K562 (cell line): ENCODE results near the gene CEP120. TPM values are rescaled to one million over a fixed set of nuclear protein-coding genes. Genes with fewer than 3 reads are reported as not detected.

Experiments
- ATAC-seq: fragments of 200-7000 bp; cut with Tn5 transposase; 3 replicates; pipeline ENCODE4 v1.9.1; 2020; ENCODE audit warnings: moderate library complexity
- BruUV-seq: library from RNA; stranded (reverse); fragments of 400-500 nt; replicated peaks from 2 replicates; lab custom pipeline; 2021; lab: Mats Ljungman, UMichigan
- CTCF ChIA-PET: fragments of 300-600 bp; formaldehyde crosslinking; extraction: SDS; loops from one replicate; lab custom pipeline; 2021; ENCODE audit warnings: low intra/inter-chr PET ratio; lab: Yijun Ruan, JAX
- POLR2A ChIA-PET: fragments of 300-600, 350-650 bp; sonication (Branson Sonifier 250); formaldehyde crosslinking; extraction: SDS; loops from one replicate; lab custom pipeline; 2021; ENCODE audit warnings: antibody characterized with exemption, inconsistent platforms; lab: Yijun Ruan, JAX
- DNase-seq, 4 experiments: peaks; one replicate each; pipeline versions ENCODE4 v3.0.0 to v3.0.0-alpha.2; 2011 to 2018; ENCODE audit warnings: low spot score in 3 of 4, mixed read lengths in 3 of 4; ENCODE audit errors: extremely low read depth in 1 of 4
- FAIRE-seq: peaks from 2 replicates; lab custom pipeline; 2011; peaks lifted over from hg19 to GRCh38; lab: Jason Lieb, UNC
- H2AFZ ChIP-seq: 2 replicates; pipeline ENCODE4 v1.6.0; 2011; ENCODE audit warnings: low read depth, low read length, control low read depth, inconsistent platforms
- H3K27ac ChIP-seq: fragments of 200-600 bp; 3 replicates; pipeline ENCODE4 v1.8.0; 2011; ENCODE audit warnings: low read depth, mild to moderate bottlenecking, control low read depth, inconsistent platforms, low read length, moderate library complexity, mixed read lengths; ENCODE audit errors: extremely low read depth
- H3K27me3 ChIP-seq, 2 experiments: fragments of 300-600 bp in 1 of 2; 2 replicates in 1 of 2; 3 replicates in 1 of 2; pipeline versions ENCODE4 v1.6.0 to v1.8.0; 2011; ENCODE audit warnings: inconsistent platforms in 2 of 2, low read length in 2 of 2, mild to moderate bottlenecking in 1 of 2, mixed read lengths in 1 of 2, moderate library complexity in 1 of 2; ENCODE audit not compliant: control insufficient read depth in 2 of 2, insufficient read depth in 2 of 2
- H3K36me3 ChIP-seq: fragments of 300-600 bp; 3 replicates; pipeline ENCODE4 v1.8.0; 2011; ENCODE audit warnings: mild to moderate bottlenecking, low read length, inconsistent platforms; ENCODE audit not compliant: control insufficient read depth, insufficient read depth
- H3K4me1 ChIP-seq, 2 experiments: fragments of 200-600 bp in 1 of 2; replicated peaks in 1 of 2; 2 replicates in 1 of 2; 3 replicates in 1 of 2; pipeline versions ENCODE4 v1.5.1 to v1.8.0; 2011; ENCODE audit warnings: inconsistent platforms in 2 of 2, low read length in 2 of 2, mild to moderate bottlenecking in 1 of 2, mixed read lengths in 1 of 2, moderate library complexity in 1 of 2; ENCODE audit not compliant: control insufficient read depth in 2 of 2, insufficient read depth in 2 of 2
- H3K4me2 ChIP-seq: 2 replicates; pipeline ENCODE4 v1.6.1; 2011; ENCODE audit warnings: low read length, control low read depth, inconsistent platforms, mixed read lengths; ENCODE audit not compliant: insufficient read depth
- H3K4me3 ChIP-seq: fragments of 200-600 bp; sonication (generic), shearing (Covaris generic); 2 replicates; pipeline ENCODE4 v1.5.1; 2016; ENCODE audit warnings: control low read depth, inconsistent platforms
- H3K79me2 ChIP-seq: fragments of 200-600 bp; 3 replicates; pipeline ENCODE4 v1.8.0; 2011; ENCODE audit warnings: low read length, inconsistent platforms; ENCODE audit not compliant: control insufficient read depth, insufficient read depth
- H3K9ac ChIP-seq, 2 experiments: 2 replicates each; pipeline versions ENCODE4 v1.6.0 to v1.6.1; 2011; ENCODE audit warnings: low read depth in 2 of 2, low read length in 2 of 2, control low read depth in 1 of 2, inconsistent platforms in 1 of 2, mild to moderate bottlenecking in 1 of 2, mixed read lengths in 1 of 2; ENCODE audit not compliant: insufficient read depth in 1 of 2
- H3K9me1 ChIP-seq: one replicate; pipeline ENCODE4 v1.6.0; 2011; ENCODE audit warnings: inconsistent platforms, mild to moderate bottlenecking, low read length, moderate library complexity; ENCODE audit not compliant: control insufficient read depth, insufficient read depth
- H3K9me3 ChIP-seq: replicated peaks from 2 replicates; pipeline ENCODE4 v1.5.1; 2011; ENCODE audit warnings: low read depth, low read length, inconsistent platforms; ENCODE audit not compliant: control insufficient read depth, insufficient read depth
- H4K20me1 ChIP-seq: replicated peaks from 2 replicates; pipeline ENCODE4 v1.6.1; 2011; ENCODE audit warnings: low read length, inconsistent platforms, mixed read lengths; ENCODE audit not compliant: control insufficient read depth, insufficient read depth
- ARID1B ChIP-seq: fragments of 450-650 bp; IDR thresholded peaks from 2 replicates; pipeline ENCODE4 v1.6.1; 2016; ENCODE audit warnings: antibody characterized with exemption, mild to moderate bottlenecking, inconsistent platforms
- EP300 ChIP-seq: IDR thresholded peaks from 2 replicates; pipeline ENCODE4 v1.6.1; 2012; ENCODE audit warnings: low read length, improper control_type of control experiment
- LEF1 ChIP-seq: fragments of 450-650 bp; IDR thresholded peaks from 2 replicates; pipeline ENCODE4 v1.6.1; 2016; ENCODE audit warnings: mild to moderate bottlenecking
- MAFF ChIP-seq: IDR thresholded peaks from 2 replicates; pipeline ENCODE4 v1.6.1; 2012; ENCODE audit warnings: low read length, improper control_type of control experiment
- MAFK ChIP-seq: IDR thresholded peaks from 2 replicates; pipeline ENCODE4 v1.6.1; 2011; ENCODE audit warnings: low read length, improper control_type of control experiment
- MBD2 ChIP-seq: sonication (generic); IDR thresholded peaks from 2 replicates; pipeline ENCODE4 v1.6.1; 2016; ENCODE audit warnings: low read depth, borderline replicate concordance
- SAFB2 ChIP-seq: fragments of 200-400 bp; formaldehyde crosslinking; IDR thresholded peaks from 2 replicates; pipeline ENCODE4 v1.6.1; 2018; ENCODE audit warnings: borderline replicate concordance, low read length, low read depth, moderate library complexity; ENCODE audit not compliant: severe bottlenecking
- SIN3A ChIP-seq, 2 experiments: fragments of 150-350 bp in 1 of 2; IDR thresholded peaks; 2 replicates each; pipeline ENCODE4 v1.6.1; 2011 to 2016; ENCODE audit warnings: borderline replicate concordance in 2 of 2, low read depth in 2 of 2, low read length in 2 of 2, mild to moderate bottlenecking in 2 of 2, moderate library complexity in 2 of 2; ENCODE audit not compliant: control insufficient read depth in 1 of 2
- SMC3 ChIP-seq: conservative IDR thresholded peaks from 2 replicates; pipeline ENCODE4 v1.6.1; 2011; ENCODE audit warnings: low read depth, low read length, improper control_type of control experiment; ENCODE audit not compliant: insufficient read depth
- SRSF3 ChIP-seq: fragments of 200-400 bp; formaldehyde crosslinking; IDR thresholded peaks from 2 replicates; pipeline ENCODE4 v1.6.1; 2016; ENCODE audit warnings: mild to moderate bottlenecking, low read length, moderate library complexity; ENCODE audit not compliant: insufficient read depth
- ZKSCAN3 ChIP-seq: fragments of 250-450 bp; sonication (Bioruptor Pico); IDR thresholded peaks from 2 replicates; pipeline ENCODE4 v1.4.0; 2020
- ZNF174 ChIP-seq: fragments of 250-450 bp; sonication (Bioruptor Pico); IDR thresholded peaks from 2 replicates; pipeline ENCODE4 v1.4.0; 2020; ENCODE audit warnings: mild to moderate bottlenecking
- ZNF696 ChIP-seq: fragments of 250-450 bp; sonication (Bioruptor Pico); conservative IDR thresholded peaks from 2 replicates; pipeline ENCODE4 v1.4.0; 2020; ENCODE audit warnings: mild to moderate bottlenecking, moderate library complexity
- WGBS: fragments of 100-300 bp; shearing (Covaris generic); methylation state at CpG from one replicate; pipeline ENCODE4 v1.1.6; 2016; ENCODE audit warnings: low coverage, mixed read lengths; ENCODE audit not compliant: insufficient coverage; ENCODE audit errors: missing lambda C conversion rate; 5-methylcytosine and 5-hydroxymethylcytosine counted together
- in situ Hi-C: fragments of 300-500 bp; cut with MboI; formaldehyde crosslinking; loops from 4 replicates; pipeline ENCODE4 v1.15.0; 2018; ENCODE audit warnings: inconsistent platforms, mixed read lengths
- intact Hi-C: fragments of 100-400 bp; cut with micrococcal nuclease; formaldehyde crosslinking; loops from 2 replicates; pipeline ENCODE4 v1.14.2; 2022
- polyA plus RNA-seq, 8 experiments: library from polyadenylated mRNA; depleted of rRNA in 4 of 8; stranded (reverse) in 5 of 8; unstranded in 3 of 8; fragments of >200 nt; fragmentation: Nextera tagmentation in 2 of 8; fragmentation: Illumina TruSeq in 1 of 8; extraction: Ambion mirVana in 2 of 8; extraction: Trizol in 1 of 8; gene quantifications; 2 replicates each; pipeline versions ENCODE4 v1.2.1 to v1.2.3, GENCODE V29; 2011 to 2014; ENCODE audit warnings: inconsistent platforms in 1 of 8, missing spikeins in 1 of 8
- total RNA-seq, 7 experiments: library from RNA; depleted of rRNA in 6 of 7; stranded (reverse); fragments of >200 nt in 6 of 7; fragmentation: Illumina TruSeq in 2 of 7; extraction: Trizol in 2 of 7; gene quantifications; 2 replicates each; pipeline versions ENCODE4 v1.2.1 to v1.2.3, GENCODE V29; 2011 to 2021; ENCODE audit warnings: low replicate concordance in 1 of 7
- TF ChIP-seq, protein P1 (sequence below): fragments of 450-650 bp; IDR thresholded peaks from 2 replicates; pipeline ENCODE4 v1.6.1; 2016; ENCODE audit warnings: missing biosample characterization, missing genetic modification characterization
- TF ChIP-seq, protein P2 (sequence below), 2 experiments: fragments of 450-650 bp in 1 of 2; sonication (generic) in 1 of 2; formaldehyde crosslinking in 1 of 2; IDR thresholded peaks in 1 of 2; conservative IDR thresholded peaks in 1 of 2; 2 replicates each; pipeline versions ENCODE4 v1.6.1 to v1.8.1; 2016 to 2023; ENCODE audit warnings: mild to moderate bottlenecking in 2 of 2, moderate library complexity in 2 of 2, inconsistent platforms in 1 of 2, missing genetic modification reagents in 1 of 2
- TF ChIP-seq, protein P3 (sequence below): fragments of 450-650 bp; IDR thresholded peaks from 2 replicates; pipeline ENCODE4 v1.6.1; 2017; ENCODE audit warnings: antibody characterized with exemption, mild to moderate bottlenecking

The CEP120 gene
- total and polyA plus RNA-seq, 9 of the 15 experiments (the other 6 are each of a cell fraction or from before 2014, with no cell fraction given) = 3.3 to 24.9 (median 14.4) TPM

DNA sequence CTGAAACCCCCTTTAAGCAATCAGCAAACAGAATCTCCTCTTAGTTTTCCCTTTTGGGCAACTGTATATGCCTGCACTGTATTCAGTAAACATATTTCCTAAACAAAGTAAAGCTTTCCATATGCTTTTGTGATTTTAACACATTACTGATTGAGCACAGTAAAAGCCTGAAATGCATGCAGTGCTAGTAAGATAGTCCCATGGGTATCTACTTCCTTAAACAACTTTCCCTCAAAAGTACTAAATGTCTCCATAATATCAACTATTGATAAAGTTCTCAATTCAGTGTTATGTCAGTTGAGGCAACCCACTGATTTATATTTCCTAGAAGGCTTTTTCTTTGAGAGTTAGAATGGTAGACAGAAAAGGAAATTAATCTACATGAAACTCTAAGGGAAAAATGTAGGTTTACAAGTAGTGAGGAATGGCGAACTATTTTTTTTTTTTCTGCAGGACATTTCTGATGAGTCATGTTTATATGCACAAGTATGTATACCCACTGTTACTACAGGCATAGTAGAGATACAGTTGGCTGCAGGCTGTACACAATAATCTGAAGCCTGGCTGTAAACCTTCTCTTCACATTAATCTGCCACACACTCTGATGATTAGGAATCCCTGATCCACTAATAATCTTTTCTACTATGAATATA is 31.2 kb upstream of the CEP120 start:
- H3K9me3 ChIP-seq = no peaks in the 10 kb centered on the region
- no peaks in the 10 kb centered on the region for H3K79me2 ChIP-seq
- in situ Hi-C loops (no loop called here), intact Hi-C loops (no loop called here)
- H3K4me1 ChIP-seq = peaks cover 3 to 16% of the 10 kb centered on the region in 2 experiments; a peak in 2 of 5 replicates
- peak overlapping the region; percentile 15; the same call in 1 of the 3 replicates for H3K27ac ChIP-seq
- CTCF ChIA-PET = no interaction called here
- H2AFZ ChIP-seq = peak overlapping the region; percentile 78
- ATAC-seq (peak; percentile 84), DNase-seq (peak in 1 of 4 experiments; percentile 24), FAIRE-seq (peak; percentile 55)
- POLR2A ChIA-PET = no interaction called here
- WGBS = 9% methylated on average over 1 of the region's 1 CpG
- H3K9me1 ChIP-seq = no peaks in the 10 kb centered on the region
- H3K4me2 ChIP-seq = peak overlapping the region; percentile 41; the same call in 1 of the 2 replicates
- no peaks in the 10 kb centered on the region for H3K27me3 ChIP-seq
- no peaks in the 10 kb centered on the region for H4K20me1 ChIP-seq
- no peaks in the 10 kb centered on the region for H3K36me3 ChIP-seq
- no TSS peak for BruUV-seq
- H3K4me3 ChIP-seq = no peak overlapping the region
- peak overlapping the region in 1 of 2 experiments; percentile 25; a peak in 1 of 4 replicates for H3K9ac ChIP-seq
- peak; percentile 28; the same call in 1 of the 2 replicates for TF ChIP-seq ARID1B
- TF ChIP-seq MAFF = peak; percentile 91
- TF ChIP-seq SAFB2 = no peak
- TF ChIP-seq LEF1 = no peak
- no peak for TF ChIP-seq ZKSCAN3 (CRISPR knock-in tag)
- TF ChIP-seq SMC3 = no peak
- no peak for TF ChIP-seq SIN3A (IDR thresholded peaks at IDR 0.05; ENCODE audit: borderline replicate concordance in 2 of 2, control insufficient read depth in 1 of 2, low read depth in 2 of 2, low read length in 2 of 2)
- no peak for TF ChIP-seq ZNF174 (CRISPR knock-in tag)
- no peak for TF ChIP-seq ZNF696
- TF ChIP-seq MAFK = peak; percentile 88
- TF ChIP-seq, protein P1, sequence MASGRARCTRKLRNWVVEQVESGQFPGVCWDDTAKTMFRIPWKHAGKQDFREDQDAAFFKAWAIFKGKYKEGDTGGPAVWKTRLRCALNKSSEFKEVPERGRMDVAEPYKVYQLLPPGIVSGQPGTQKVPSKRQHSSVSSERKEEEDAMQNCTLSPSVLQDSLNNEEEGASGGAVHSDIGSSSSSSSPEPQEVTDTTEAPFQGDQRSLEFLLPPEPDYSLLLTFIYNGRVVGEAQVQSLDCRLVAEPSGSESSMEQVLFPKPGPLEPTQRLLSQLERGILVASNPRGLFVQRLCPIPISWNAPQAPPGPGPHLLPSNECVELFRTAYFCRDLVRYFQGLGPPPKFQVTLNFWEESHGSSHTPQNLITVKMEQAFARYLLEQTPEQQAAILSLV (tag) = no peak
- TF ChIP-seq, protein P2, sequence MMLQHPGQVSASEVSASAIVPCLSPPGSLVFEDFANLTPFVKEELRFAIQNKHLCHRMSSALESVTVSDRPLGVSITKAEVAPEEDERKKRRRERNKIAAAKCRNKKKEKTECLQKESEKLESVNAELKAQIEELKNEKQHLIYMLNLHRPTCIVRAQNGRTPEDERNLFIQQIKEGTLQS (IDR thresholded peaks at IDR 0.05) = peak; percentile 68
- TF ChIP-seq, protein P2 (CRISPR knock-in tag; conservative IDR thresholded peaks at IDR 0.05) = no peak
- peak; percentile 3; the same call in 1 of the 2 replicates for TF ChIP-seq EP300
- TF ChIP-seq, protein P3, sequence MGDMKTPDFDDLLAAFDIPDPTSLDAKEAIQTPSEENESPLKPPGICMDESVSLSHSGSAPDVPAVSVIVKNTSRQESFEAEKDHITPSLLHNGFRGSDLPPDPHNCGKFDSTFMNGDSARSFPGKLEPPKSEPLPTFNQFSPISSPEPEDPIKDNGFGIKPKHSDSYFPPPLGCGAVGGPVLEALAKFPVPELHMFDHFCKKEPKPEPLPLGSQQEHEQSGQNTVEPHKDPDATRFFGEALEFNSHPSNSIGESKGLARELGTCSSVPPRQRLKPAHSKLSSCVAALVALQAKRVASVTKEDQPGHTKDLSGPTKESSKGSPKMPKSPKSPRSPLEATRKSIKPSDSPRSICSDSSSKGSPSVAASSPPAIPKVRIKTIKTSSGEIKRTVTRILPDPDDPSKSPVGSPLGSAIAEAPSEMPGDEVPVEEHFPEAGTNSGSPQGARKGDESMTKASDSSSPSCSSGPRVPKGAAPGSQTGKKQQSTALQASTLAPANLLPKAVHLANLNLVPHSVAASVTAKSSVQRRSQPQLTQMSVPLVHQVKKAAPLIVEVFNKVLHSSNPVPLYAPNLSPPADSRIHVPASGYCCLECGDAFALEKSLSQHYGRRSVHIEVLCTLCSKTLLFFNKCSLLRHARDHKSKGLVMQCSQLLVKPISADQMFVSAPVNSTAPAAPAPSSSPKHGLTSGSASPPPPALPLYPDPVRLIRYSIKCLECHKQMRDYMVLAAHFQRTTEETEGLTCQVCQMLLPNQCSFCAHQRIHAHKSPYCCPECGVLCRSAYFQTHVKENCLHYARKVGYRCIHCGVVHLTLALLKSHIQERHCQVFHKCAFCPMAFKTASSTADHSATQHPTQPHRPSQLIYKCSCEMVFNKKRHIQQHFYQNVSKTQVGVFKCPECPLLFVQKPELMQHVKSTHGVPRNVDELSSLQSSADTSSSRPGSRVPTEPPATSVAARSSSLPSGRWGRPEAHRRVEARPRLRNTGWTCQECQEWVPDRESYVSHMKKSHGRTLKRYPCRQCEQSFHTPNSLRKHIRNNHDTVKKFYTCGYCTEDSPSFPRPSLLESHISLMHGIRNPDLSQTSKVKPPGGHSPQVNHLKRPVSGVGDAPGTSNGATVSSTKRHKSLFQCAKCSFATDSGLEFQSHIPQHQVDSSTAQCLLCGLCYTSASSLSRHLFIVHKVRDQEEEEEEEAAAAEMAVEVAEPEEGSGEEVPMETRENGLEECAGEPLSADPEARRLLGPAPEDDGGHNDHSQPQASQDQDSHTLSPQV = 0 out of 2 replicates have a peak, but pooled peaks have one; percentile 51
- TF ChIP-seq SRSF3 = no peak
- TF ChIP-seq MBD2 = no peak
